Mucosa of rectum (tissue), 2 donors: ENCODE results near the gene WFS1.

Source experiments
- H3K27ac ChIP-seq, 2 donors: one replicate each; pipeline ENCODE4 v1.7.0; 2013; ENCODE audit warnings: inconsistent platforms in 2 of 2, low read depth in 2 of 2, low read length in 2 of 2
- H3K27me3 ChIP-seq, 2 donors: one replicate each; pipeline ENCODE4 v1.7.0; 2013; ENCODE audit warnings: low read length in 2 of 2; ENCODE audit not compliant: control insufficient read depth in 2 of 2, insufficient read depth in 2 of 2
- H3K36me3 ChIP-seq, 2 donors: one replicate each; pipeline ENCODE4 v1.7.0; 2013; ENCODE audit warnings: low read length in 2 of 2; ENCODE audit not compliant: control insufficient read depth in 2 of 2, insufficient read depth in 2 of 2
- H3K4me1 ChIP-seq, 2 donors: one replicate each; pipeline ENCODE4 v1.7.0; 2013; ENCODE audit warnings: low read length in 2 of 2, mild to moderate bottlenecking in 1 of 2; ENCODE audit not compliant: control insufficient read depth in 2 of 2, insufficient read depth in 2 of 2
- H3K4me3 ChIP-seq, 2 donors: one replicate each; pipeline ENCODE4 v1.7.0; 2013; ENCODE audit warnings: low read length in 2 of 2
- H3K9ac ChIP-seq, 2 donors: one replicate each; pipeline ENCODE4 v1.7.0; 2013; ENCODE audit warnings: low read length in 2 of 2, low read depth in 1 of 2, mild to moderate bottlenecking in 1 of 2
- H3K9me3 ChIP-seq, 2 donors: one replicate each; pipeline ENCODE4 v1.7.0; 2013; ENCODE audit warnings: low read length in 2 of 2; ENCODE audit not compliant: control insufficient read depth in 2 of 2
- donor health status: healthy.
- donor health status: Normal muscosa, but diverticular disease.

The WFS1 gene

GRCh38 chr4:6322761-6323566, 53.3 kb downstream of the WFS1 start:
- H3K27ac ChIP-seq, result no peak overlapping the region
- no peaks in the 10 kb centered on the region for H3K36me3 ChIP-seq
- H3K4me1 ChIP-seq, result peaks cover 6 to 10% of the 10 kb centered on the region in 2 donors
- no peak overlapping the region for H3K4me3 ChIP-seq
- no peaks in the 10 kb centered on the region for H3K9me3 ChIP-seq
- no peak overlapping the region for H3K9ac ChIP-seq
- H3K27me3 ChIP-seq, result peaks cover 2 to 3% of the 10 kb centered on the region in 2 donors

GRCh38 chr4:6324461-6324998, 54.9 kb downstream of the WFS1 start:
- no peaks in the 10 kb centered on the region for H3K9me3 ChIP-seq
- H3K4me3 ChIP-seq, result no peak overlapping the region
- H3K9ac ChIP-seq, result no peak overlapping the region
- peaks cover 2 to 3% of the 10 kb centered on the region in 2 donors for H3K27me3 ChIP-seq
- no peak overlapping the region for H3K27ac ChIP-seq
- H3K36me3 ChIP-seq, result no peaks in the 10 kb centered on the region
- H3K4me1 ChIP-seq, result peaks cover 6 to 10% of the 10 kb centered on the region in 2 donors

- no peak overlapping the region for H3K27ac ChIP-seq
These were observed 55.5 kb downstream of the WFS1 start for GRCh38 chr4:6324999-6325787.

GRCh38 chr4:6325788-6326290, 56.2 kb downstream of the WFS1 start:
- H3K27ac ChIP-seq, result no peak overlapping the region
- no peaks in the 10 kb centered on the region for H3K9me3 ChIP-seq
- no peak overlapping the region for H3K4me3 ChIP-seq
- peak overlapping the region in 1 of 2 donors; percentile 8 for H3K9ac ChIP-seq
- H3K4me1 ChIP-seq, result peaks cover 6 to 10% of the 10 kb centered on the region in 2 donors
- peaks cover 3 to 4% of the 10 kb centered on the region in 2 donors for H3K27me3 ChIP-seq
- no peaks in the 10 kb centered on the region for H3K36me3 ChIP-seq

More at GRCh38 chr4:6324999-6325787, 55.5 kb downstream of the WFS1 start:
- Histone ChIP-seq H3K4me3 (no peak overlapping the region), H3K4me1 (peaks cover 6 to 10% of the 10 kb centered on the region in 2 donors), H3K9me3 (no peaks in the 10 kb centered on the region), H3K36me3 (no peaks in the 10 kb centered on the region), H3K27me3 (peaks cover 3 to 4% of the 10 kb centered on the region in 2 donors), H3K9ac (peak overlapping the region in 1 of 2 donors; percentile 41)

GRCh38 chr4:6326312-6327060, 56.8 kb downstream of the WFS1 start:
- H3K4me3 ChIP-seq, result no peak overlapping the region
- no peaks in the 10 kb centered on the region for H3K36me3 ChIP-seq
- no peak overlapping the region for H3K27ac ChIP-seq
- H3K9me3 ChIP-seq, result no peaks in the 10 kb centered on the region
- H3K4me1 ChIP-seq, result peaks cover 6 to 10% of the 10 kb centered on the region in 2 donors
- peaks cover 3 to 4% of the 10 kb centered on the region in 2 donors for H3K27me3 ChIP-seq
- H3K9ac ChIP-seq, result no peak overlapping the region

GRCh38 chr4:6327220-6327917, 57.7 kb downstream of the WFS1 start:
- H3K36me3 ChIP-seq, result no peaks in the 10 kb centered on the region
- peaks cover 3 to 10% of the 10 kb centered on the region in 2 donors for H3K4me1 ChIP-seq
- no peak overlapping the region for H3K27ac ChIP-seq
- no peak overlapping the region for H3K4me3 ChIP-seq
- peaks cover 3 to 4% of the 10 kb centered on the region in 2 donors for H3K27me3 ChIP-seq
- no peaks in the 10 kb centered on the region for H3K9me3 ChIP-seq
- H3K9ac ChIP-seq, result no peak overlapping the region

- Histone ChIP-seq H3K4me3 (no peak overlapping the region), H3K27me3 (peaks cover 3 to 4% of the 10 kb centered on the region in 2 donors), H3K9me3 (no peaks in the 10 kb centered on the region), H3K36me3 (no peaks in the 10 kb centered on the region), H3K4me1 (peaks cover 3 to 10% of the 10 kb centered on the region in 2 donors), H3K9ac (no peak overlapping the region), H3K27ac (no peak overlapping the region)
These were observed 58.9 kb downstream of the WFS1 start for GRCh38 chr4:6328526-6328925.

- peaks cover 3 to 7% of the 10 kb centered on the region in 2 donors for H3K4me1 ChIP-seq
- H3K9ac ChIP-seq, result no peak overlapping the region
- H3K36me3 ChIP-seq, result no peaks in the 10 kb centered on the region
- H3K27me3 ChIP-seq, result peaks cover 3 to 4% of the 10 kb centered on the region in 2 donors
- H3K27ac ChIP-seq, result no peak overlapping the region
- H3K4me3 ChIP-seq, result no peak overlapping the region
- peaks cover 3 to 4% of the 10 kb centered on the region in 2 donors for H3K9me3 ChIP-seq
These were observed 60.1 kb downstream of the WFS1 start for GRCh38 chr4:6329478-6330383.
